Left cardiac atrium (tissue), 4 donors: ENCODE results near the gene ENAM. TPM values are rescaled to one million over a fixed set of nuclear protein-coding genes. Genes with fewer than 3 reads are reported as not detected.
"Not testable (repeated sequence)": the region's sequence is repeated elsewhere in the genome, so short reads cannot be mapped to it uniquely, and the experiment has no call there.

Experiments used
- ATAC-seq, 2 donors: fragments of 200-7000 bp; cut with Tn5 transposase; one replicate each; pipeline ENCODE4 v1.9.1; 2020; ENCODE audit warnings: mild to moderate bottlenecking in 2 of 2, moderate library complexity in 2 of 2
- DNase-seq: peaks from one replicate; pipeline ENCODE4 v3.0.0-alpha.2; 2020
- intact Hi-C, 2 donors: fragments of 100-400 bp; cut with DNase I; formaldehyde crosslinking; loops; one replicate each; pipeline versions ENCODE4 v1.14.1 to v1.15.1; 2022 to 2023
- total RNA-seq, 2 donors: library from RNA; stranded (reverse); fragmentation: NEBNext Ultra II Directional; extraction: Animal tissue kit (Norgen Biotek cat#: 25700); gene quantifications; one replicate each; pipeline ENCODE4 v1.2.1, GENCODE V29; 2021
- donor health status: DM: no; HTN: yes; CAD: no.
- donor health status: DM: no; HTN: yes; CAD: no; lungs with severe emphysema.
- donor health status: DM: yes; HTN: yes; CAD: no.
- donor health status: Dilated cardiomyopathy.

ENAM gene
- total RNA-seq, 2 donors from 2014 or later, result 1.2 to 2.9 TPM

GRCh38 chr4:70667740-70668535, 39.4 kb downstream of the ENAM start:
- no peak for DNase-seq
- peak; percentile 31 to 73 for ATAC-seq
- intact Hi-C loops, result no loop called here

GRCh38 chr4:70670332-70671014, 41.9 kb downstream of the ENAM start:
- intact Hi-C loops, result no loop called here
- DNase-seq (no peak), ATAC-seq (no peak)

- intact Hi-C loops, result no loop called here
- DNase-seq, result no peak
- no peak for ATAC-seq
Observed at GRCh38 chr4:70671091-70671490, 42.5 kb downstream of the ENAM start.

- DNase-seq, result no peak
- ATAC-seq, result no peak
- intact Hi-C loops, result no loop called here
Observed at GRCh38 chr4:70674191-70674590, 45.6 kb downstream of the ENAM start.

- ATAC-seq, result no peak
- no peak for DNase-seq
- intact Hi-C loops, result no loop called here
Observed at GRCh38 chr4:70674731-70675130, 46.2 kb downstream of the ENAM start.

GRCh38 chr4:70676554-70677090, 48.1 kb downstream of the ENAM start:
- no peak for ATAC-seq
- no peak for DNase-seq
- intact Hi-C loops, result no loop called here

GRCh38 chr4:70678383-70678999, 49.9 kb downstream of the ENAM start:
- intact Hi-C loops, result no loop called here
- no peak for DNase-seq
- no peak for ATAC-seq

GRCh38 chr4:70680934-70681333, 52.4 kb downstream of the ENAM start:
- no peak for ATAC-seq
- intact Hi-C loops, result no loop called here
- no peak for DNase-seq

- DNase-seq (no peak), ATAC-seq (no peak)
- intact Hi-C loops, result no loop called here
Observed at GRCh38 chr4:70681704-70682103, 53.2 kb downstream of the ENAM start.

- DNase-seq, intact Hi-C loops, ATAC-seq: not testable (repeated sequence)
Observed at GRCh38 chr4:70682142-70682541, 53.6 kb downstream of the ENAM start.

GRCh38 chr4:70687392-70687791, 58.8 kb downstream of the ENAM start:
- DNase-seq (peak; percentile 32), ATAC-seq (peak in 1 of 2 donors; percentile 1)
- intact Hi-C loops, result loop anchor here in 1 of 2 donors (5.0 kb wide), 1 partner anchor 150 kb away; the partner anchor contains the start of gene GRSF1

- intact Hi-C loops, result loop anchor here in 1 of 2 donors (5.0 kb wide), 1 partner anchor 149 kb away; the partner anchor contains the start of gene GRSF1
- ATAC-seq, result peak; percentile 97 to 98
Observed at GRCh38 chr4:70687821-70688794, 59.6 kb downstream of the ENAM start, which contains the start of gene UTP3. UTP3 (plus strand) TSS chr4:70688532; CDS start chr4:70688678, 146 bp downstream.

GRCh38 chr4:70688795-70689231, 60.3 kb downstream of the ENAM start:
- no peak for DNase-seq
- intact Hi-C loops, result loop anchor here in 1 of 2 donors (5.0 kb wide), 1 partner anchor 148 kb away; the partner anchor contains the start of gene GRSF1

More at GRCh38 chr4:70687821-70688794, 59.6 kb downstream of the ENAM start, which contains the start of gene UTP3:
- DNase-seq, result peak; percentile 96

GRCh38 chr4:70691661-70692060, 63.1 kb downstream of the ENAM start:
- DNase-seq (no peak), ATAC-seq (no peak)
- intact Hi-C loops, result no loop called here

More at GRCh38 chr4:70688795-70689231, 60.3 kb downstream of the ENAM start:
- ATAC-seq, result peak; percentile 6 to 27

- ATAC-seq, intact Hi-C loops, DNase-seq: not testable (repeated sequence)
Observed at GRCh38 chr4:70694633-70695032, 66.1 kb downstream of the ENAM start.
